Sigmoid colon (tissue), 7 donors: ENCODE data around the gene RXRA. TPM values are rescaled to one million over a fixed set of nuclear protein-coding genes. Genes with fewer than 3 reads are reported as not detected.

Experiments used
- DNase-seq: peaks from one replicate; pipeline ENCODE4 v3.0.0-alpha.2; 2019
- H3K27ac ChIP-seq, 4 donors: fragments of 200-600 bp; sonication (generic); one replicate each; pipeline ENCODE4 v1.5.1; 2016 to 2019; ENCODE audit warnings: mild to moderate bottlenecking in 1 of 4
- H3K27me3 ChIP-seq, 3 donors: fragments of 200-600 bp; sonication (generic); one replicate each; pipeline ENCODE4 v1.5.1; 2019; ENCODE audit warnings: mild to moderate bottlenecking in 1 of 3
- H3K36me3 ChIP-seq, 4 donors: fragments of 200-600 bp; sonication (generic); one replicate each; pipeline ENCODE4 v1.5.1; 2016 to 2019
- H3K4me1 ChIP-seq, 4 donors: fragments of 200-600 bp; sonication (generic); one replicate each; pipeline ENCODE4 v1.5.1; 2017 to 2019
- H3K4me3 ChIP-seq, 4 donors: fragments of 200-600 bp; sonication (generic); one replicate each; pipeline ENCODE4 v1.5.1; 2017 to 2019; ENCODE audit warnings: mild to moderate bottlenecking in 2 of 4, moderate library complexity in 1 of 4
- H3K9me3 ChIP-seq, 4 donors: fragments of 200-600 bp in 3 of 4; sonication (generic) in 3 of 4; one replicate each; pipeline versions ENCODE4 v1.5.1 to v1.6.1; 2013 to 2019
- EP300 ChIP-seq, 4 donors: sonication (generic); formaldehyde crosslinking; IDR thresholded peaks; one replicate each; pipeline ENCODE4 v1.6.1; 2017; ENCODE audit warnings: antibody characterized with exemption in 4 of 4
- POLR2A ChIP-seq, 2 donors: fragments of 450-650 bp; IDR thresholded peaks; one replicate each; pipeline ENCODE4 v1.6.1; 2016; ENCODE audit warnings: antibody characterized with exemption in 2 of 2, mild to moderate bottlenecking in 2 of 2, moderate library complexity in 2 of 2
- POLR2AphosphoS5 ChIP-seq, 4 donors: sonication (generic); formaldehyde crosslinking; IDR thresholded peaks; one replicate each; pipeline ENCODE4 v1.6.1; 2017; ENCODE audit warnings: antibody characterized with exemption in 4 of 4
- WGBS, 2 donors: extraction: QIAGEN DNeasy Blood & Tissue Kit; methylation state at CpG; one replicate each; pipeline ENCODE4 v1.1.7; 2013; 5-methylcytosine and 5-hydroxymethylcytosine counted together
- intact Hi-C: fragments of 100-400 bp; cut with DNase I; formaldehyde crosslinking; loops from one replicate; pipeline ENCODE4 v1.15.1; 2023
- polyA plus RNA-seq, 3 donors: library from polyadenylated mRNA; stranded (reverse); fragments of 200-250 nt; gene quantifications; one replicate each; pipeline ENCODE4 v1.2.3, GENCODE V29; 2013
- total RNA-seq, 4 donors: library from RNA; depleted of rRNA; stranded (reverse); fragments of >200 nt; gene quantifications; one replicate each; pipeline ENCODE4 v1.1.0, GENCODE V29; 2016
- TF ChIP-seq, protein P1 (sequence below), 4 experiments: fragments of 450-650 bp in 3 of 4; fragments of 200-600 bp in 1 of 4; IDR thresholded peaks; one replicate each; pipeline ENCODE4 v1.5.1; 2016 to 2019; ENCODE audit warnings: antibody characterized with exemption in 4 of 4, mild to moderate bottlenecking in 3 of 4, moderate library complexity in 2 of 4
- donor health status: healthy with polysubstance abuse.
- donor health status: Bipolar disorder and iron deficiency.
- donor health status: healthy.

Gene RXRA
- total and polyA plus RNA-seq, 7 donors = 26.7 to 50.8 (median 35.7) TPM

GRCh38 chr9:134460206-134460605, 134.0 kb downstream of the RXRA start:
- Histone ChIP-seq H3K9me3 (peaks cover 0 to 2% (median 0%) of the 10 kb centered on the region in 4 donors), H3K36me3 (no peaks in the 10 kb centered on the region), H3K27me3 (no peaks in the 10 kb centered on the region), H3K4me3 (no peak overlapping the region), H3K27ac (no peak overlapping the region), H3K4me1 (peaks cover 4 to 39% (median 35%) of the 10 kb centered on the region in 4 donors)
- WGBS, 2 donors = 74 to 93% methylated on average over 12 of the region's 12 CpGs
- intact Hi-C loops = no loop called here
- TF ChIP-seq EP300 (IDR thresholded peaks at IDR 0.05) (no peak), POLR2AphosphoS5 (IDR thresholded peaks at IDR 0.05) (no peak), POLR2A (IDR thresholded peaks at IDR 0.05) (no peak)
- TF ChIP-seq, protein P1, sequence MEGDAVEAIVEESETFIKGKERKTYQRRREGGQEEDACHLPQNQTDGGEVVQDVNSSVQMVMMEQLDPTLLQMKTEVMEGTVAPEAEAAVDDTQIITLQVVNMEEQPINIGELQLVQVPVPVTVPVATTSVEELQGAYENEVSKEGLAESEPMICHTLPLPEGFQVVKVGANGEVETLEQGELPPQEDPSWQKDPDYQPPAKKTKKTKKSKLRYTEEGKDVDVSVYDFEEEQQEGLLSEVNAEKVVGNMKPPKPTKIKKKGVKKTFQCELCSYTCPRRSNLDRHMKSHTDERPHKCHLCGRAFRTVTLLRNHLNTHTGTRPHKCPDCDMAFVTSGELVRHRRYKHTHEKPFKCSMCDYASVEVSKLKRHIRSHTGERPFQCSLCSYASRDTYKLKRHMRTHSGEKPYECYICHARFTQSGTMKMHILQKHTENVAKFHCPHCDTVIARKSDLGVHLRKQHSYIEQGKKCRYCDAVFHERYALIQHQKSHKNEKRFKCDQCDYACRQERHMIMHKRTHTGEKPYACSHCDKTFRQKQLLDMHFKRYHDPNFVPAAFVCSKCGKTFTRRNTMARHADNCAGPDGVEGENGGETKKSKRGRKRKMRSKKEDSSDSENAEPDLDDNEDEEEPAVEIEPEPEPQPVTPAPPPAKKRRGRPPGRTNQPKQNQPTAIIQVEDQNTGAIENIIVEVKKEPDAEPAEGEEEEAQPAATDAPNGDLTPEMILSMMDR (IDR thresholded peaks at IDR 0.05) = no peak
- DNase-seq = no peak

GRCh38 chr9:134460896-134461295, 134.6 kb downstream of the RXRA start:
- Histone ChIP-seq H3K36me3 (no peaks in the 10 kb centered on the region), H3K27me3 (no peaks in the 10 kb centered on the region)

GRCh38 chr9:134461426-134461982, 135.2 kb downstream of the RXRA start:
- Histone ChIP-seq H3K4me3 (no peak overlapping the region), H3K9me3 (peaks cover 0 to 2% (median 0%) of the 10 kb centered on the region in 4 donors), H3K27me3 (no peaks in the 10 kb centered on the region), H3K4me1 (peaks cover 4 to 26% (median 22%) of the 10 kb centered on the region in 4 donors), H3K27ac (no peak overlapping the region), H3K36me3 (no peaks in the 10 kb centered on the region)
- 83 to 94% methylated on average over 8 of the region's 8 CpGs for WGBS, 2 donors
- DNase-seq = no peak
- intact Hi-C loops = no loop called here
- TF ChIP-seq POLR2AphosphoS5 (IDR thresholded peaks at IDR 0.05) (no peak), POLR2A (IDR thresholded peaks at IDR 0.05) (no peak), EP300 (IDR thresholded peaks at IDR 0.05) (no peak)
- TF ChIP-seq, protein P1 (IDR thresholded peaks at IDR 0.05) = no peak

More at GRCh38 chr9:134460896-134461295, 134.6 kb downstream of the RXRA start:
- peaks cover 0 to 2% (median 0%) of the 10 kb centered on the region in 4 donors for H3K9me3 ChIP-seq
- H3K4me3 ChIP-seq = no peak overlapping the region
- intact Hi-C loops = no loop called here
- no peak for DNase-seq
- 21 to 70% methylated on average over 5 of the region's 5 CpGs for WGBS, 2 donors
- H3K4me1 ChIP-seq = peaks cover 4 to 33% (median 28%) of the 10 kb centered on the region in 4 donors
- TF ChIP-seq POLR2AphosphoS5 (IDR thresholded peaks at IDR 0.05) (no peak), EP300 (IDR thresholded peaks at IDR 0.05) (no peak), POLR2A (IDR thresholded peaks at IDR 0.05) (no peak)
- TF ChIP-seq, protein P1 (IDR thresholded peaks at IDR 0.05) = no peak
- H3K27ac ChIP-seq = no peak overlapping the region

GRCh38 chr9:134462318-134462717, 136.1 kb downstream of the RXRA start:
- Histone ChIP-seq H3K4me1 (peaks cover 0 to 18% (median 14%) of the 10 kb centered on the region in 4 donors), H3K36me3 (no peaks in the 10 kb centered on the region), H3K27me3 (no peaks in the 10 kb centered on the region), H3K4me3 (no peak overlapping the region), H3K27ac (no peak overlapping the region), H3K9me3 (peaks cover 0 to 2% (median 0%) of the 10 kb centered on the region in 4 donors)
- WGBS, 2 donors = 28 to 42% methylated on average over 13 of the region's 13 CpGs
- intact Hi-C loops = no loop called here
- no peak for DNase-seq
- TF ChIP-seq POLR2A (IDR thresholded peaks at IDR 0.05) (no peak), EP300 (IDR thresholded peaks at IDR 0.05) (no peak), POLR2AphosphoS5 (IDR thresholded peaks at IDR 0.05) (no peak)
- TF ChIP-seq, protein P1 (IDR thresholded peaks at IDR 0.05) = no peak
